MM.1S (cell line): ENCODE measurements around the gene DUSP18.

Experiments used
- DNase-seq: peaks from one replicate; pipeline ENCODE4 v3.0.0-alpha.2; 2015
- H2AFZ ChIP-seq: fragments of 300-600 bp; sonication (generic); 2 replicates; pipeline ENCODE4 v1.6.0; 2016; ENCODE audit warnings: antibody characterized with exemption, low read length
- H3F3A ChIP-seq: fragments of 300-600 bp; sonication (generic); 2 replicates; pipeline ENCODE4 v1.6.1; 2016; ENCODE audit warnings: mild to moderate bottlenecking, antibody characterized with exemption, low read length, moderate library complexity, mixed read lengths; ENCODE audit not compliant: insufficient read depth
- H3K27ac ChIP-seq: fragments of 300-600 bp; sonication (generic); 2 replicates; pipeline ENCODE4 v1.5.1; 2016; ENCODE audit warnings: mild to moderate bottlenecking, low read length
- H3K27me3 ChIP-seq: fragments of 300-600 bp; sonication (generic); replicated peaks from 2 replicates; pipeline ENCODE4 v1.6.0; 2016; ENCODE audit warnings: low read length; ENCODE audit not compliant: insufficient read depth
- H3K36me3 ChIP-seq: fragments of 300-600 bp; sonication (generic); replicated peaks from 2 replicates; pipeline ENCODE4 v1.6.1; 2016; ENCODE audit warnings: mild to moderate bottlenecking, low read length, mixed read lengths; ENCODE audit not compliant: insufficient read depth
- H3K4me1 ChIP-seq: fragments of 300-600 bp; sonication (generic); 2 replicates; pipeline ENCODE4 v1.6.1; 2016; ENCODE audit warnings: low read length, mixed read lengths
- H3K4me2 ChIP-seq: fragments of 300-600 bp; sonication (generic); 2 replicates; pipeline ENCODE4 v1.6.0; 2016; ENCODE audit warnings: low read depth, low read length
- H3K4me3 ChIP-seq: fragments of 300-600 bp; sonication (generic); 2 replicates; pipeline ENCODE4 v1.5.1; 2016; ENCODE audit warnings: low read length, mixed read lengths
- H3K79me2 ChIP-seq: fragments of 300-600 bp; sonication (generic); 2 replicates; pipeline ENCODE4 v1.6.1; 2016; ENCODE audit warnings: mixed run types, low read length, mixed read lengths
- H3K9ac ChIP-seq: fragments of 300-600 bp; sonication (generic); 2 replicates; pipeline ENCODE4 v1.6.1; 2016; ENCODE audit warnings: low read length, mixed read lengths
- H3K9me2 ChIP-seq: fragments of 300-600 bp; sonication (generic); replicated peaks from 2 replicates; pipeline ENCODE4 v1.6.1; 2016; ENCODE audit warnings: mild to moderate bottlenecking, low read length, mixed read lengths; ENCODE audit not compliant: insufficient read depth
- H3K9me3 ChIP-seq: fragments of 300-600 bp; sonication (generic); replicated peaks from 2 replicates; pipeline ENCODE4 v1.6.1; 2016; ENCODE audit warnings: mild to moderate bottlenecking, low read length, mixed read lengths; ENCODE audit not compliant: insufficient read depth
- H4K20me1 ChIP-seq: fragments of 300-600 bp; sonication (generic); 2 replicates; pipeline ENCODE4 v1.6.1; 2016; ENCODE audit warnings: mild to moderate bottlenecking, low read length, moderate library complexity, mixed read lengths; ENCODE audit not compliant: insufficient read depth
- CTCF ChIP-seq: fragments of 300-600 bp; sonication (generic); IDR thresholded peaks from 2 replicates; pipeline ENCODE4 v1.5.1; 2016; ENCODE audit warnings: antibody characterized with exemption, low read length, mixed read lengths
- EZH2 ChIP-seq: fragments of 300-600 bp; sonication (generic); optimal IDR thresholded peaks from 2 replicates; pipeline ENCODE3; 2017; ENCODE audit warnings: low read depth, mild to moderate bottlenecking, antibody characterized with exemption, low read length, mixed read lengths
- EZH2phosphoT487 ChIP-seq: fragments of 300-600 bp; sonication (generic); IDR thresholded peaks from 2 replicates; pipeline ENCODE4 v1.6.1; 2018; ENCODE audit warnings: antibody characterized with exemption, low read length

DUSP18 gene

GRCh38 chr22:30664798-30665197 is 2.9 kb downstream of the DUSP18 start:
- no peak for DNase-seq
- Histone ChIP-seq H3K4me2 (no peak overlapping the region), H3K79me2 (no peaks in the 10 kb centered on the region), H2AFZ (no peak overlapping the region), H3K27ac (no peak overlapping the region), H3F3A (no peaks in the 10 kb centered on the region), H3K36me3 (no peaks in the 10 kb centered on the region), H4K20me1 (no peaks in the 10 kb centered on the region), H3K4me3 (no peak overlapping the region), H3K4me1 (no peaks in the 10 kb centered on the region; the same call in 1 of the 2 replicates), H3K27me3 (peaks cover 8% of the 10 kb centered on the region), H3K9me2 (no peaks in the 10 kb centered on the region), H3K9ac (no peak overlapping the region), H3K9me3 (no peaks in the 10 kb centered on the region)
- TF ChIP-seq EZH2 (no peak), CTCF (no peak), EZH2phosphoT487 (no peak)

- no peaks in the 10 kb centered on the region for H3K79me2 ChIP-seq
- no peak overlapping the region for H2AFZ ChIP-seq
- H3K27me3 ChIP-seq = no peaks in the 10 kb centered on the region
- no peaks in the 10 kb centered on the region for H3K36me3 ChIP-seq
- no peaks in the 10 kb centered on the region for H4K20me1 ChIP-seq
- TF ChIP-seq EZH2phosphoT487 = no peak
- no peak for TF ChIP-seq CTCF
- TF ChIP-seq EZH2 = no peak
- no peaks in the 10 kb centered on the region for H3K9me2 ChIP-seq
- H3K9ac ChIP-seq = no peak overlapping the region
- no peak overlapping the region for H3K4me3 ChIP-seq
- no peak overlapping the region for H3K27ac ChIP-seq
- no peaks in the 10 kb centered on the region for H3K9me3 ChIP-seq
- H3K4me2 ChIP-seq = no peak overlapping the region
- DNase-seq = no peak
- H3F3A ChIP-seq = no peaks in the 10 kb centered on the region
- H3K4me1 ChIP-seq = no peaks in the 10 kb centered on the region
These were observed 5.6 kb downstream of the DUSP18 start for GRCh38 chr22:30662040-30662439.

- no peaks in the 10 kb centered on the region for H3K4me1 ChIP-seq
- no peak overlapping the region for H3K27ac ChIP-seq
- DNase-seq = no peak
- H3K27me3 ChIP-seq = no peaks in the 10 kb centered on the region
- H3K4me3 ChIP-seq = no peak overlapping the region
- no peak overlapping the region for H3K9ac ChIP-seq
- no peaks in the 10 kb centered on the region for H3K9me3 ChIP-seq
- H3K4me2 ChIP-seq = no peak overlapping the region
- no peaks in the 10 kb centered on the region for H3K79me2 ChIP-seq
- TF ChIP-seq EZH2phosphoT487 (no peak), CTCF (no peak), EZH2 (no peak)
- no peaks in the 10 kb centered on the region for H4K20me1 ChIP-seq
- H3F3A ChIP-seq = no peaks in the 10 kb centered on the region
- no peak overlapping the region for H2AFZ ChIP-seq
- no peaks in the 10 kb centered on the region for H3K36me3 ChIP-seq
- H3K9me2 ChIP-seq = no peaks in the 10 kb centered on the region
These were observed 12.1 kb downstream of the DUSP18 start for GRCh38 chr22:30655532-30655931.

- H4K20me1 ChIP-seq = no peaks in the 10 kb centered on the region
- no peak for DNase-seq
- TF ChIP-seq EZH2 = no peak
- no peak for TF ChIP-seq EZH2phosphoT487
- no peak for TF ChIP-seq CTCF
- no peaks in the 10 kb centered on the region for H3K27me3 ChIP-seq
- no peak overlapping the region for H2AFZ ChIP-seq
- H3K4me2 ChIP-seq = no peak overlapping the region
- H3K9ac ChIP-seq = no peak overlapping the region
- H3K4me3 ChIP-seq = no peak overlapping the region
- H3K9me3 ChIP-seq = no peaks in the 10 kb centered on the region
- H3K9me2 ChIP-seq = no peaks in the 10 kb centered on the region
- no peaks in the 10 kb centered on the region for H3K79me2 ChIP-seq
- H3K4me1 ChIP-seq = no peaks in the 10 kb centered on the region
- H3K36me3 ChIP-seq = no peaks in the 10 kb centered on the region
- no peaks in the 10 kb centered on the region for H3F3A ChIP-seq
- no peak overlapping the region for H3K27ac ChIP-seq
These were observed 13.3 kb downstream of the DUSP18 start for GRCh38 chr22:30654361-30654760.
